Measurements from ENCODE around the gene PROSER3. TPM values are rescaled to one million over a fixed set of nuclear protein-coding genes. Genes with fewer than 3 reads are reported as not detected.

Gene PROSER3
- total RNA-seq, 1 donor from 2014 or later: 41.7 TPM

DNA sequence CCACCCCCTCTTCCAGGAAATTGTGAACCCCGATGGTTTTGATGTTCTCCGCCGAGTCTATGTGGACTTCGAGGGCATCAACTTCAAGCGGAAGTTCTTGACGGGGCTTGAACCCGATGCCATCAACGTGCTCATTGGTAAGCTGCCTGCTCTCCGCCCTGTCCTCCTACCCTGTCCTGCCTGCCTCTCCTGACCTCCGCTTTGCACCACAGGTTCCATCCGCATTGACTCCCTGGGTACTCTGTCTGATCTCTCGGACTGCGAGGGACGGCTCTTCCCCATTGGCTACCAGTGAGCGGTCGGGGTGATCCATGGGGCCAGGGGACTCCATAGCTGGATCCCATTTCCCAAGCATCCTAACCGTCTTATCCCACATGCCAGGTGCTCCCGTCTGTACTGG lies 27.6 kb upstream of the PROSER3 start:
- Mint-ChIP-seq H3K27ac (ENCODE audit: unreplicated experiment) (no peak overlapping the region), H3K27me3 (ENCODE audit: unreplicated experiment) (peaks cover 10% of the 10 kb centered on the region), H3K4me3 (ENCODE audit: unreplicated experiment) (no peak overlapping the region), H3K9me3 (ENCODE audit: unreplicated experiment) (peaks cover 3% of the 10 kb centered on the region), H3K36me3 (ENCODE audit: unreplicated experiment) (no peaks in the 10 kb centered on the region), H3K4me1 (ENCODE audit: low read depth, unreplicated experiment) (no peaks in the 10 kb centered on the region)
- no peak for DNase-seq
- TF ChIP-seq, protein P1, sequence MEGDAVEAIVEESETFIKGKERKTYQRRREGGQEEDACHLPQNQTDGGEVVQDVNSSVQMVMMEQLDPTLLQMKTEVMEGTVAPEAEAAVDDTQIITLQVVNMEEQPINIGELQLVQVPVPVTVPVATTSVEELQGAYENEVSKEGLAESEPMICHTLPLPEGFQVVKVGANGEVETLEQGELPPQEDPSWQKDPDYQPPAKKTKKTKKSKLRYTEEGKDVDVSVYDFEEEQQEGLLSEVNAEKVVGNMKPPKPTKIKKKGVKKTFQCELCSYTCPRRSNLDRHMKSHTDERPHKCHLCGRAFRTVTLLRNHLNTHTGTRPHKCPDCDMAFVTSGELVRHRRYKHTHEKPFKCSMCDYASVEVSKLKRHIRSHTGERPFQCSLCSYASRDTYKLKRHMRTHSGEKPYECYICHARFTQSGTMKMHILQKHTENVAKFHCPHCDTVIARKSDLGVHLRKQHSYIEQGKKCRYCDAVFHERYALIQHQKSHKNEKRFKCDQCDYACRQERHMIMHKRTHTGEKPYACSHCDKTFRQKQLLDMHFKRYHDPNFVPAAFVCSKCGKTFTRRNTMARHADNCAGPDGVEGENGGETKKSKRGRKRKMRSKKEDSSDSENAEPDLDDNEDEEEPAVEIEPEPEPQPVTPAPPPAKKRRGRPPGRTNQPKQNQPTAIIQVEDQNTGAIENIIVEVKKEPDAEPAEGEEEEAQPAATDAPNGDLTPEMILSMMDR (IDR thresholded peaks at IDR 0.05; ENCODE audit: partially characterized antibody, unreplicated experiment): no peak

- TF ChIP-seq, protein P1 (IDR thresholded peaks at IDR 0.05; ENCODE audit: partially characterized antibody, unreplicated experiment): no peak
- H3K36me3 Mint-ChIP-seq (ENCODE audit: unreplicated experiment): peaks cover 4% of the 10 kb centered on the region
These were observed 26.6 kb upstream of the PROSER3 start for GRCh38 chr19:35731353-35731752.

DNA sequence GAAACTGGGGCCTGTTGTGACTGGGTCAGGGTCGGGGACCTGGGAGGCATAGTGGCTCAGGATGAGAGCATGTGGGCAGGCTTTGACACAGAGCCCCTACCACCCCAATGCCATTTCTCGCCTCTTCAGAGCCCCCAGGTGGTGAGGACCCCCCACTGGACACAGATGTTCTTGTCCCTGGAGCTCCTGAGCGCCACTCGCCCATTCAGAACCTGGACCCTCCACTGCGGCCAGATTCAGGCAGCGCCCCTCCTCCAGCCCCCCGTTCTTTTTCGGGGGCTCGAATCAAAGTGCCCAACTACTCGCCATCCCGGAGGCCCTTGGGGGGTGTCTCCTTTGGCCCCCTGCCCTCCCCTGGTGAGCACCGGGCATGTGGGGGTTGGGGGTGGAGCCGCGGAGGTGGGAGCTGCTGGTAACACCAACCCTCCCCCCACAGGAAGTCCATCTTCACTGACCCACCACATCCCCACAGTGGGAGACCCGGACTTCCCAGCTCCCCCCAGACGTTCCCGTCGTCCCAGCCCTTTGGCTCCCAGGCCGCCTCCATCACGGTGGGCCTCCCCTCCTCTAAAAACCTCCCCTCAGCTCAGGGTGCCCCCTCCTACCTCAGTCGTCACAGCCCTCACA lies 26.1 kb upstream of the PROSER3 start:
- peaks cover 10% of the 10 kb centered on the region for H3K27me3 Mint-ChIP-seq (ENCODE audit: unreplicated experiment)
- no peak overlapping the region for H3K4me3 Mint-ChIP-seq (ENCODE audit: unreplicated experiment)
- H3K36me3 Mint-ChIP-seq (ENCODE audit: unreplicated experiment): peaks cover 4% of the 10 kb centered on the region
- H3K9me3 Mint-ChIP-seq (ENCODE audit: unreplicated experiment): peaks cover 5% of the 10 kb centered on the region
- TF ChIP-seq, protein P1 (IDR thresholded peaks at IDR 0.05; ENCODE audit: partially characterized antibody, unreplicated experiment): no peak
- DNase-seq: no peak
- no peaks in the 10 kb centered on the region for H3K4me1 Mint-ChIP-seq (ENCODE audit: low read depth, unreplicated experiment)
- no peak overlapping the region for H3K27ac Mint-ChIP-seq (ENCODE audit: unreplicated experiment)

More at GRCh38 chr19:35731353-35731752, 26.6 kb upstream of the PROSER3 start:
- Mint-ChIP-seq H3K4me3 (ENCODE audit: unreplicated experiment) (no peak overlapping the region), H3K27me3 (ENCODE audit: unreplicated experiment) (peaks cover 10% of the 10 kb centered on the region), H3K9me3 (ENCODE audit: unreplicated experiment) (peaks cover 3% of the 10 kb centered on the region), H3K4me1 (ENCODE audit: low read depth, unreplicated experiment) (no peaks in the 10 kb centered on the region), H3K27ac (ENCODE audit: unreplicated experiment) (no peak overlapping the region)
- DNase-seq: no peak

DNA sequence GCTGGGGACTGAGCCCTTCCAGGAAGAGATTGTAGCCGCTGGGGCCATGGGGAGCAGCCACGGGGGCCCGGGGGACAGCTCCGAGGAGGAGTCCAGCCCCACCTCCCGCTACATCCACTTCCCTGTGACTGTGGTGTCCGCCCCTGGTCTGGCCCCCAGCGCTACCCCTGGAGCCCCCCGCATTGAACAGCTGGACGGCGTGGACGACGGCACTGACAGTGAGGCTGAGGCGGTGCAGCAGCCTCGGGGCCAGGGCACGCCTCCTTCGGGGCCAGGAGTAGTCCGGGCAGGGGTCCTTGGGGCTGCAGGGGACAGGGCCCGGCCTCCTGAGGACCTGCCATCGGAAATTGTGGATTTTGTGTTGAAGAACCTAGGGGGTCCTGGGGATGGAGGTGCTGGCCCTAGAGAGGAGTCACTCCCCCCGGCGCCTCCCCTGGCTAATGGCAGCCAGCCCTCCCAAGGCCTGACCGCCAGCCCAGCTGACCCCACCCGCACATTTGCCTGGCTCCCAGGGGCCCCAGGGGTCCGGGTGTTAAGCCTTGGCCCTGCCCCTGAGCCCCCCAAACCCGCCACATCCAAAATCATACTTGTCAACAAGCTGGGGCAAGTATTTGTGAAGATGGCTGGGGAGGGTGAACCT lies 25.3 kb upstream of the PROSER3 start:
- H3K27me3 Mint-ChIP-seq (ENCODE audit: unreplicated experiment): peaks cover 10% of the 10 kb centered on the region
- no peak overlapping the region for H3K4me3 Mint-ChIP-seq (ENCODE audit: unreplicated experiment)
- H3K27ac Mint-ChIP-seq (ENCODE audit: unreplicated experiment): no peak overlapping the region
- H3K4me1 Mint-ChIP-seq (ENCODE audit: low read depth, unreplicated experiment): no peaks in the 10 kb centered on the region
- peaks cover 5% of the 10 kb centered on the region for H3K9me3 Mint-ChIP-seq (ENCODE audit: unreplicated experiment)
- peaks cover 4% of the 10 kb centered on the region for H3K36me3 Mint-ChIP-seq (ENCODE audit: unreplicated experiment)
- DNase-seq: no peak
- TF ChIP-seq, protein P1 (IDR thresholded peaks at IDR 0.05; ENCODE audit: partially characterized antibody, unreplicated experiment): no peak

Measured in glutamatergic neuron (in vitro differentiated cells).